NOMO-1 treated with DMSO at 0.1 percent for 48 hours (cell line): ENCODE results near the gene RNF152.
A peak's percentile ranks its signal among the peaks of the same experiment; 100 is the strongest.

Source experiments
- DNase-seq: peaks from one replicate; lab custom pipeline; 2025; ENCODE audit not compliant: unreplicated experiment; lab: John Stamatoyannopoulos, UW

The RNF152 gene, protein sequence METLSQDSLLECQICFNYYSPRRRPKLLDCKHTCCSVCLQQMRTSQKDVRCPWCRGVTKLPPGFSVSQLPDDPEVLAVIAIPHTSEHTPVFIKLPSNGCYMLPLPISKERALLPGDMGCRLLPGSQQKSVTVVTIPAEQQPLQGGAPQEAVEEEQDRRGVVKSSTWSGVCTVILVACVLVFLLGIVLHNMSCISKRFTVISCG

DNA sequence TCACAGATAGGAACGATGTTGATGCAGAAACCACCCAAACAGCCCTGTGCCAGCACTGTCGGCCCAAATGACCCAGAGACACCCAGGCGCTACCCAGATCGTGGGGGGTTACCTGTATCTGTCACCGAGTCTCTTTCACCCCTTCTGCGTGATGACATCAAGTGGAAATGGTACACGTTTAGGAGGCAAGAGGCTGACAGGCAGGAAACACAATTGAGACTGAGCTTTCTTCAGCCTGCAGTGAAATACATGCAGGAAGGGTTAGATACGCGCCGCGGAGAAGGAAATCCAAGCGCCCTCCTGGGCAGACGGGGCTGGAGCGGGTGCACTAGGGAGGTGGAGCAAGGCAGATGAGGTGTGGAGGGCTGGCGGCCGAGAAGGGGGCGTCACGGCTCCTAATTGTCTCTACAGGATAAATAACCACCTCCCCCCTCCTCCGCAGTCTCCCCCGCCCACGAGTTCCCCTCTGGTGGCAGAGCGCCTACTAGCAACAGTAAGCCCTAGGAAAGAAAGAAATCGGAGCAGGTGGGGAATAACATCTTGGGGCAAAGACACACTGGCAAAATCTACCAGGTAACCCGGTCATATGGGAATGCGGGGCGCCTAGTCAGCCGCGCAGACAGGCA lies at the start of gene RNF152:
TSS of gene RNF152 (minus strand) at position 325 of the 626 bp plus-strand sequence. CDS start 76,544 bp downstream, outside the sequence.
- DNase-seq, result no peak

DNA sequence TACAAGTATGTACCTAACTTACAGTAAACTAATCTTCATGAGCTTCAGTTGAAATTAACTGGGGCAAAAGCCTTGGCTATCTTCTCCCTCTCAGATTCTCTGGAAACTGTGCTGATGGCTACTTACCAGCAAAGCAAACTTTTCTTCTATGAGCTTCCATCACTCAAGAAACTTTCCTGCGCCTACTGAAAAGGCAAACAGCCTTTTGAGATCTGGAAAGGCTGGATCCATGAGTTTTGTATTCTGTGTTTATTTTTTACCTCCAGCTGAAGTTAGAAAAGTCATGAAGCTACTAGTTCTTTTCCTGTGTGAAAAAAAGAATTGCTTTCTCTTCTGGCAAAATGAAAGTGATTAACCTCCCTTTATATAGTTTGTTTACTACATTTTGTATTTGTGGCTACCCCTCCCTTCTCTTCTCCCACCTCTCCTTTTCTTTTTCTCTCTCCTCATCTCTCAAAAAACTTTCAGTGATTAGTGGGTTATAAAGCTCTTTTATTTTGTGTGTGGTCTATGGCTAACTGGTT lies 49.2 kb upstream of the RNF152 start:
- DNase-seq, result no peak

DNA sequence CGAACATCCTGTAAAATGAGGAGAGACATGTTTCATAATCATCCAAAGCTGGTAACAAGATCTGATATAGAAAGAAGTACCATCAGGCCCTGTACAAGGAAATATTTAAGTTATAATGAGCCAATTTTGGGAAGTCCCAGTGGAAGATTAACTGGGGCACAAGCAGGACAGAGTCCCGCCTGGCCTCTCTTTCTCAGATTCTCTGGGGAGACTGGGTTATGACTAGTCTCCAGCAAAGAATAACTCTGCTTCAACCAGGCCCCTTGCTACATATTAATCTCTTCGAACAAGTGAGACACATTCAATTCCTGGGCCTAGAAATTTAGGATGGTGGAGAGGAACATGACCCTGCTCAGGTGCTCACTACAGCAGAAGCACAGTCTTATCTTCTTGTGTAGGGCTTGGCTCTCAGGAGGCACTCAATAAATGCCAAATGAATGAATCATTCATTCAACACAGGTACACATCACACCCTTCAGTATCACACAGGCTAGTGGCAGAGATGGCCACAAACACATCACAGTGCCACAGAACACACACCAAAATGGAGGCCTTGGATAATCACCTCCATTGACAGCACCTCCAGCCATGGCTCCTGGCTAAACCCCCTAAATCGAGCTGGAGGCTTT lies 46.4 kb upstream of the RNF152 start:
- DNase-seq, result no peak

DNA sequence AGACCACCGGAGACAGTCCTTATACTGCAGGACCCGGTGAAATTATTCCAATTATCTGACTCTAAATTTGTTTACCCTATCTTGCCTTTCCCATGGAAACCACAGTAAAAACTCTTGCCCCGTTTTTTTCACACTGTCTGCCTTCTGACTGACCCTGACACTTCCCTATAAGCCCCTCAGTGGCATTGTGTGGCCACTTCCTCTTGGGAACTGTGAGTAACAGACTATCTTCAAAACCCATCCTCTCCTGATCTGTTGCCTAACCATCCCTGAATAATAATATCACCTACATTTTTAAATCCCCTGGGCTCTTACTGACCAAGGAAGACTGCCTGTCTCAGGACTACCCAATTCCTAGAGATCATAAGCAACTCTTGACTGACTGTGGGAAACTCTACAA lies 42.6 kb upstream of the RNF152 start:
- peak; percentile 38 for DNase-seq

DNA sequence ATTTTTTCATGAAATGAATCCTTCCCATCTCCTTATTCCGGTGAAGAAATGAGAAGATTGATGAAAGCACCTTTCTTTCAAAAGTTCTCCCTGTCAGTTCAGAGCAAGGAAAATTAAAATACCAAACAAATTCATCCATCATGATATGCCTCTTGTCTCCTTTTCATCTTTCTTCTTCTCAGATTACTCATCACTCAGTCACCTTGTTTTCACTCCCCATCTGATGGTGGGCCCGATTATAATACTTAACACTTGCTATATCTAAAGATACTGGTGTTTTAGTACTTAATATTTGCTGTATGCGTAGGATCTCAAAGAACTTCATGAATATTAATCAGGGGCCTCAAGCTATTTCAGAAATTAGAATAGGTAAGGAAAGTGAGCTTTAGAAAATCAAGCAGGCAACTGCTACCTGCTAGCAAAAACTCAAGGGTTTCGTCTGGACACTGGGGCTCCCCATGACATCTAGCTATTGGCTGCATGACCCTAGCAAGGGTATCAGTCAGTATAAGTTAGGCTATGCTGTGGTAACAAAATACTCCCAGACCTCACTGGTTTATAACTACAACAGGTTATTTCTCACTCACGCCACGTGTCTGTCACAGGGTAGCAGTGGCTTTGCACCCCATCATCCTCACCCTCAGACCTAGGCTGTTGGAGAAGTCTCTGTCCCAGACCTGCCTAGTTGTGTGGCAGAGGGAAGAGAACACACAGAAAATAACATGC lies 39.0 kb upstream of the RNF152 start:
- DNase-seq, result no peak

DNA sequence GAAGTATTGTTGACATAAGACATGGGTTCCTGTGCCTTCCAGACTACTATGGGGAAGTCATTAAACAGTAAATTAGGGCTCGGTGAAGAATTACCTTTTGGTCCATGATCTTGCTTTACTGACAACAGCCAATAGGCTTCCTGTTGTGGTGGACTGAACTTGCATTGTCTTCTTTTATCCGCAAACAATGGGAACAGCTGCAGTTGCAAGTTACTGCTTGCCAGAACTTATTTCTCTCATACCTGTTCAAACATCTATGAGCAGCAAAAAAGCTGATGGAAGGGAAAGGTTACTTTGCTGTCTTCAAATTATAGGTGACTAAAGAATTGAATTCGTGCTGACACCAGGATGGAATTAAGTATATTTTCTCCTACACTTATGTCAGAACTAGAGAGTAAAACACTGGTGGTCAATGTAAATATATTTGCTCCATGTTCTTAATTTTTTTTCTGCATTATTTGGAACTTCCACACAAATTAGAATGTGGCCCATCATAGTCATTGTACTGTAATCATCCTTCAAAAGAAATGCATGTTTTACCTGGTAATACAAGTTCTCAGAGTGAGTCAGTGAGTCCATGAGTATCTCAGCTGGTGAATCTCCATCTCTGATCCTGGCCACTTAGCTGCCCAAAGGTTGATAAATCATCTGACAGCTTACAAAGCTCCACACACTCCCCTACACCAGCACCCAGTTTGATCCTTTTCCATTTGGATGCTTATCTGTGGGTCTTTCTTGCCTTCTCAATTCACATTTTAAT lies 37.3 kb upstream of the RNF152 start:
- peak; percentile 14 for DNase-seq

DNA sequence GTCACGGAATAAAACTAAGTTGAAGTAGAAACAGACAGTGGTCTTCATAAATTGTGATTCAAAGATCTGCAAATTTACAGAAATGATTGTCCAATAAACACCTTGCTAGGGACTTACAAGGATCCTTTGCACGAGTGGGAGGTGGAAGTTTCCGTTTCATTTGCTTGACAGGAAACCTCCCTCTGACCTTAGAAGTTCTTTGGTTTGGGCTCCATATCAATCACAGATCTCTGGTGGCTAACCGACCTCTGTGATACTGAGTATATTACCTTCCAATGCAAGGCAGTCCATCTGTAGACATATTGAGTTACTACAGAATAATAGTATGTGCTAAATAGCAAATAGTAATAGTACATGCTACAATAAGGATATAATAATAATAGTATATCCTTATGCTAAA lies 33.7 kb upstream of the RNF152 start:
- DNase-seq, result no peak

DNA sequence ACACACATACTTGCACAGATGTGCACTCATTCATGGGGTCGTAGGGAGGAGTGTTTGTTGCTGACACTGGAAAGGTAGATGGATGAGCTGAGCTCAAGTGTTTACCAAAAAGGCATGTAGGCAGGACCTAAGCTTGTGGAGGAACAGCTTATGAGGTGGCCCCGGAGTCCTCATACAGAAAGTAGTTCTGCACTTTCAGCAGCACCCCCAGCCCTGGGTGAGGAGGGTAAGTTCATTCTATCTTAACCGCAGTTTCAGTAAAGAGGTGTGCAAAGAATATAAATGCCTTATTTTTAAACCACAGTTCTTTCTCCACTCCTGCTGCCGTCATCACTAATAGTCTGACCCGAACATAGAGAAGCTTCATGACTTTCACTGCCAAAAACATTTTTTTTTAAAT lies 31.7 kb upstream of the RNF152 start:
- DNase-seq, result no peak

DNA sequence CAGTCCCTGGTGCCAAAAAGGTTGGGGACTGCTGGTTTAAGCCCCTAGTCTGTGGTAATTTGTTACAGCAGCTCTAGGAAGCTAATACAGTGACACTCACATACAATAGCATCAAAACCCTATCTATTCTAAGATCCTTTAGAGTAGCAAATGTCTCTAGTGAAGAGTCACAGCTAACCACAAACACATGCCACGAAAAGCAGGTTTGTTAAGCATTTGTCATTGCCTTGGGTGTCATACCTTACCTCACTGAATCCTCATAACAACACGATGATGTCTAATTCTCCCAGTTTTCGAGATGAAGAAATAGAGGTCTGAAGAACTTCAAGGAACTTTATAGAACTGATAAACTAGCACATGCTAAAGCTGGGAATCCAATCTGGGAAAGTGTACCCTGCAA lies 29.6 kb upstream of the RNF152 start:
- DNase-seq, result no peak

DNA sequence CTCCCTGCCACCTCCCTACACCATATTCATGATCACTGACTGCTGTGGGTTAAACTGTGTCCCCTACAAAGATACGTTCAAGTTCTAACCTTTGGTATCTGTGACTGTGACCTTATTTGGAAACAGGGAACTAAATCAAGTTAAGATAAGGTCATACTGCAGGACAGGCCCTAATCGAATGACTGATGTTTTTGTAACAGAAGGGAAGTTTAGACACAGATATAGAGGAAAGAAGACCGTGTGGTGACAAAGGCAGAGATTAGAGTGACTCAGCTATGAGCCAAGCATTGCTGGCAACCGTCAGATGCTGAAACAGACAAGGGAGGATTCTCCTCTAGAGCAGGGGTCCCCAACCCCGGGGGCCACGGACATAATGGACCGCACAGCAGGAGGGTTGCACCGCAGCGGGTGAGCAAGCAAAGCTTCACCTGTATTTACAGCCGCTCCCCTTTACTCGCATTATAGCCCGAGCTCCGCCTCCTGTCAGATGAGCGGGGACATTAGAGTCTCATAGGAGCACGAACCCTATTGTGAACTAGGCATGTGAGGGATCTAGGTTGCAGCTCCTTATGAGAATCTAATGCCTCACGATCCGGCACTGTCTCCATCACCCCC lies 28.9 kb upstream of the RNF152 start:
- peak; percentile 48 for DNase-seq

DNA sequence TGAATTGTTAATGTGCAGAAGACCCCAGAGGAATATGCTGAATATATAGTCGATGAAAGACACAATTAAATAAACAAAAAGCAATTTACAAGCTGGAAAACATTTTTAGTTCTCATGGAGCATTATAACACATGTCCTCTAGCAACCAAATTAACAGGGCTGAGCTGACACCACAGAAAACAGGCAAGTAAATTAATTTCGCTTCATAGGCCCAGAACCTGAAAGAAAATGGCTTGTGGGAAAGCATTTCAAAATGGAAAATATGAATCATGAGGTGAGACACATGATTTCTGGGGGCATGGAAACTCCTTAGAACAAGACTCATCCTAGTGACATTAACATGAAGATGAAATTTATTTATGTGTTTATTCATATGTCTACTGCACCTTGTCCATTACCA lies 25.0 kb upstream of the RNF152 start:
- no peak for DNase-seq

DNA sequence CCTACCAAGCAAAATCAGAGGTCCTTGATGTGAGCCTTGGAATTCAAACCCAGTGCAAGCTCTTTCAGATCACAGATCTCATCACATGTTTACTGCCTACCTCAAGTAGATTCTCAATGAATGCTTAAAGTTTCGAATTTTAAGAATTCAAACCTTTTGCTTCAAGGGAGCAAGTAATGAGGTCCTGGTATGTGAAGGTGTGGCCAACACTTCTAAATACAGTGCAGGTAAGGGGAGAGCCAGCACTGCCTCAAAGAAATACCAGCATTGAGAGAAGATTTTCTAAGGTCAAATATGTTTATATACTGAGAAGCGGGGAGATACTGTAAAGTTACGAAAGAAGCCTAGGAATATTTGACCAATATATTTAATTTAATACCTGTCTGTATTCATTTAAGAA lies 19.7 kb upstream of the RNF152 start:
- no peak for DNase-seq

DNA sequence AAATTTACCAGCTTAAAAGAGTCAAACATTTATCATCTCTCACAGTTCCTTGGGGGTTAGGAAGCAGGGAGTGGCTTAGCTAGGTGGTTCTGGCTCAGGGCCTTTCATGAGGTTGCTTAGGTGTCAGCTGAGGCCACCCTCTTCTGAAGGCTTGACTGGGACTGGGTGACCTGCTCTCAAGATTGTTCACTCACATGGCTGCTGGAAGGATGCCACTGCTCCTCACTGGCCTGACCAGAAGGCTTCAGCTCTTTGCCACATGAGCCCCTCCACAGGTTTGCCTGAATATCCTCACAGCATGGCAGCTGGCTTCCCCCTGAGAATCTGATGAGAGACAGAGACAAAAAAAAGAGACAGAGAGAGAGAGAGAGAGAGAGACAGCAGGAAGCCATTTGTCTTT lies 17.3 kb upstream of the RNF152 start:
- DNase-seq, result no peak

DNA sequence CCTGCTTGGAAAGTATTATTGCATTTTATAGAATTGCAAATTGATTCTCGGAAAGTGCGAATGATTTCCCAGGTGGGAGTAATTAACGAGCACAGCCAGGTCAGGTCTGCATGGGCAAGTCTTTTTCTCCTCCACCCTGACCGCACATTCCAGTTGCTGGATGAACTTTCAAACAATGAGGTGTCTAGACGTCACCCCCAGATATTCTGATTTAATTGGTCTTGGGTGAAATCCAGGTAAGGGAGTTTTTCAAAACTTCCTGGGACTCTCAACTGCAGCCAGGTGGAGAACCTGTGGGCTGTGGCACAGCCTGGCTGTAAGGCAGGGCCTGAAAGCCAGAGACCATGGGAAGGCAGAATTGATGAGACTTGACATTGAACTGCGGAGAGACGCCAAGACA lies 15.9 kb upstream of the RNF152 start:
- no peak for DNase-seq

DNA sequence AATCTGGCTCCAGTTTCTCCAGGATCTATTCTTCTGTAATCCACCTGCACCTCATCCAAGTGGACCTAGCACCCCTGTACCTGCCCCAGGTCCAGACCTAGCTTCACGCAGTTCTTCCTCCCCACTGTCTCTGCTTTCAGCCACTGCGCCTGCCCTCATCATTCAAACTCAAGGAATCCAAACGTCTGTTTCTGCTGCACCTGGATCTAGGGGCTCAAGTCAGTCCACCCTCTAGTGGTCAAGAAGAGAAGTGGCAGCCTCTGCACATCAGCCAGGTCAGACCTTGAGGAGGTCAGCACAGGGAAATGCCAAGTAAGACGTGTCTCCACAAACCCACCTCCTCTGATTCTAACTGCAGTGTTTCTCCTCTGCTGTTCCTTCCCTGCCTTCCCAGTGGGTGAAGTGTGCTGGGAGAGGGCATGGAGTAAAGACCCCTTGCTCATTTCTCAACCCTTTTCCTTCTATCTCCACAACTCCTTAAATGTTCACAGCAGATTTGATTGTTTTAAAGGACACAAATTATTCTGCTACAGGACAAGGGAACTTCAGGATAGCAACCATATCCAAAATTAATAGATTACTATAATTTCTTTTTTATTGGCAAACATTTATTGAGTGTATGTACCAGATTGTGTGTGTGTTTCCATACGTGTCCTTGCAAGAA lies 8.6 kb upstream of the RNF152 start:
- DNase-seq, result peak; percentile 41

DNA sequence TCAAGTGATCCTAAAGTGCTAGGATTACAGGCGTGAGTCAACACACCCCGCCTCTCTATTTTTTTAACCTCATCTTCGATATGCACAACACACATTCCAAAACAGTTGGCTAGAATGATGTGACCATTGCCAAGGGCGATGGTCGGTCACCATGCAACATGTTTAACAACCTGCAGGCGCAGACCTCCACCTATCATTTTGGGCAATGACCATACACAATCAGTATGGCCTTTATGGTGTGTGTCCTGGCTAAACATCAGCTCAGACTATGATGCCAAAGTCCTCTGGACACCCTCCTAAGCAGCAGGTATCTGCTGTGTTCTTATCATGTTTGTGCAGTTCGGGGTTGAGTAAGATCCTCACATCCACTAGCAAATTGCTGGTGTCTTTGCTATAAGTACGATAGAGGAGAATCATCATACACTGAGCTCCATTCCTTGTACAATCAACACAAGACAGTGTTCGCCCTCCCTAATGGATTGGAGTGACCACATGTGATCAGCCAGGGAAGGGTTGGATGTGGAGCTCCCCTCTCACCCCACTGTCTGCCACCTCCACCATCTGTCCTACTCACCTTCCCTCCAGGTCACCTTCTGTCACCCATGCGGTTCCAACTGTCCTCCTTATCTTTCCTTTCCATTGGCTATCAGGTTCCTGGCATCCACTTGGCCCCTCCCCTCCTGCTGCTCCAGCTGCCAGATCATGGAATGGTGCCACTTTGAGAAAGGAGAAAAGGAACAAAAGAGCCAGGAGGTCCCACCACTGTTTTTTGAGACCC lies 7.9 kb upstream of the RNF152 start:
- DNase-seq, result no peak

DNA sequence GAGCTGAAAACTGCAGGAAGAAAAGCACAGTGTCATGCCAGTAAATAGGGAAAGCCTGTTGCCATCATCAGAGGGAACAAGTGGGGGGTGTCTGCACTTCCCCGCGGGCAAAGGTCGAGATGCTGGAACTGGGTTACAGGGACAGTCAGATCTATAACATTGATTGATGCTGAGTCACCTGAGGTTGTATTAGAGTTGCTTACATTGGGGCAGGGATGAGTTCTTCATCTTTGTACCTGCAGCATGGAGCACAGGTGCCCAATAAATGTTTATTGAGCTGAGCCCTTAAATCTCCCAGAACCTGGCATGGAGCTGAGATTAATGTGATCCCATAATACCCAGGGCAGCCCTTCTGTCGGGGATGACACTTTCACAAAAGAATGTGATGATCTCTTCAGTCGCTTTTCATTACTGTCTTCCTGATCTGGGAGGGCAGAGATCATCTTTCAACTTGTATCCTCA lies 5.9 kb upstream of the RNF152 start:
- DNase-seq, result no peak

DNA sequence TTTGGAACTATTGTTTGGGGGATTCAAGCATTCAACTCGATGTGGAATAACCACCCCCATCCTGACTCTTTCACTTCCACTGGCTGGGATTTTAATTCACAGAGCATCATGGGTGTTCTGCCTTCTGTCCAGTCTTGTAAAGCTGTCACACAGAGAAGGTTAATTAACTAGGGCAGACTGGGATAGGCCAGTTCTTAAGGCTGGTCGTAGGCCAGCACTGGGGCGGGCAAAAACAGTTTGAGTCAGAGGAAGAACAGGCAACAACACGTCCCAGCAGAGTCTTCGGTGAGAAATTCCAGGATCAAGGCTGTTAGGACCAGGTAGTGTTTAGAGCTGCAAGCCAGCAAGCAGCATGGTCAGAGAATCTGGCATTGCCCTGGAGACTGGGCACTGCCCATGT lies 4.0 kb upstream of the RNF152 start:
- no peak for DNase-seq

DNA sequence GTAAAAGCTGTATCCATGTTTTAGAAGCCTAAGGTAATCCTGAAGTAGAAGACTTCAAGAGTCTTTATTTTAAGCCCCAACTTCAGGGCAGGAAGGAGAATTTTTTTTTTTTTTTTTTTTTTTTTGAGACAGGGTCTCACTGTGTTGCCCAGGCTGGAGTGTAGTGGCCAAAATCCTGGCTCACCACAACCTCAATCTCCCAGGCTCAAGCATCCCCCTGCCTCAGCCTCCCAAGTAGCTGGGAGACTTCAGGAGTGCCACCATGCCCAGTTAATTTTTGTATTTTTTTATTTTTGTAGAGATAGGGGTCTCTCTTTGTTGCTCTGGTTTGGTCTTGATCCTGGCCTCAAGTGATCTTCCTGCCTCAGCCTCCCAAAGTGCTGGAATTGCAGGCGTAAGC lies 3.3 kb upstream of the RNF152 start:
- DNase-seq, result no peak
